GM21528 (cell line): Measurements from ENCODE around the gene PGAM1.
"Not testable (repeated sequence)": the region's sequence is repeated elsewhere in the genome, so short reads cannot be mapped to it uniquely, and the experiment has no call there.

Experiments used
- ATAC-seq: cut with Tn5 transposase; IDR thresholded peaks from one replicate; pipeline ENCODE4 v1.9.1; 2021; ENCODE audit warnings: mild to moderate bottlenecking, moderate library complexity; ENCODE audit not compliant: unreplicated experiment, low FRiP score

The PGAM1 gene

DNA sequence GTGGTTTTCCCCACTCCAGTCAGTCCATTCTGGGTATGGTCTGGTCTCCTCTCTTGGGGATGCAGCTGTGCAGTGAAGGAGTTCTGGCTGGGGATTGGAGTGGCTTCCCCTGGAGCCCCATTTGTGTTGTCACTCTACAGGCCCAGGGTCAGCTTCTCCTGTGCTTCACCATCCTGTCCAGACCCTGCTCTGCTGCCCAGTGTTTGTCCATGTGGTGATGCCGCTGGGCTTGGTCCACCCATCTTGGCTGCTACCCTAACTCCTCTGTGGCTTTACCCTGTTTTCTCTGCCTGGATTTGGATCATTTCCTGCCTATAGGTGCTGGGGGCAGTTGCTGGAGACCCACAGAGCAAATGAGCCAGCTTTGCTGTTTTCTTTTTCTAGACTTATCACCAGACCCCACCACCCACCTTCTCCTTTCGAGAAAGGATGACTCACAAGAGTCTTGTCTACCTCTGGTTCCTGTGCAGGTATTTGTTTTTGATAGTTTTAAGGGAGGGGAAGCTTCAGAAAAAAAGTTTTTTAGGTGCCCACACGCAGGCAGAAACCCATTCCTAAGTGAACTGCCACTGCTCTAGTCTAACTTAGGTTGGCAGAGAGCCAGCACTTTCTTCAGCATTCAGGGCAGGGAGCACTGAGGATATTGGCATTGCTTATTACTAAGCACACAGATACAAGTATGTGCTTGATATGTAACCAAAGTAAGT is 28.5 kb downstream of the PGAM1 start:
- ATAC-seq, result no peak

DNA sequence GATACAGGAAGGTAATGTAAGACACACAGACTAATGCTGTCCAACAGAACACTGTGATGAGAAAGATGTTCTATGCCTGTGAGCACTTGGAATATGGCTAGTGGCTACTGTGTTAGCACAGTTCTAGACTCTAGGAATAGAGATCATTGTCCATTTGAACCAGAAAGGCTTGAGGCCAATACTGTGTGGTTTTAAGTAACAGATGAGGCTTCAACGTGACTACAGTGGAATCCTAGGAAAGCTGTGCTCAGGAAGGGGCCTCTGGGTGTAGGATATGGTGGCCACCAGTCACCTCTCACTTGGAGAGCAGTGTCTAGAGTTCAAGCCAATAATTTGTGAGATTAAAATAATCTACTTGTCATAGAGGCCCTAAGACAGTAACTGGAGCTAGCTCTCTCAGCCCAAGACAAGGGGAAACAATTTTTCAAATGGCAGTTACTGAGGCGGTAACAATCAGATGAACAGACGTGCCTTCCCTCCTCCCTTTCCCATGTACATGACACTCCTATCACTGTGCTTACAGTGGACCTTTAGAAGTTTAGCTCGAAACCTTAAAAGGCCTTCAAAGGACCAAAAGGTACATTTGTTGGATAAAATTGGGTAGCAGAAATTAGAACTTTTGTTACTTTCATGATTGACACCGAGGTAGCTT is 30.2 kb downstream of the PGAM1 start:
- no peak for ATAC-seq

DNA sequence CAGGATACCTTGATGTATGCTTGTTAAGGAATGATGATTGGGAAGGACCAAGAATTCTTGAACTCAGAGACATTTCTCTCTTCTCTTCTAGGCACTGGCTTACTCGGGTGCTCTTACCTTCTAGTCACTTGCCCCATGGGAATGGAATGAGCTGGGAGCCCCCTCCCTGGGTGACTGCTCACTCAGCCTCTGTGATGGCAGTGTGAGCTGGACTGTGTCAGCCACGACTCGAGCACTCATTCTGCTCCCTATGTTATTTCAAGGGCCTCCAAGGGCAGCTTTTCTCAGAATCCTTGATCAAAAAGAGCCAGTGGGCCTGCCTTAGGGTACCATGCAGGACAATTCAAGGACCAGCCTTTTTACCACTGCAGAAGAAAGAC is 30.7 kb downstream of the PGAM1 start:
- ATAC-seq, result no peak

DNA sequence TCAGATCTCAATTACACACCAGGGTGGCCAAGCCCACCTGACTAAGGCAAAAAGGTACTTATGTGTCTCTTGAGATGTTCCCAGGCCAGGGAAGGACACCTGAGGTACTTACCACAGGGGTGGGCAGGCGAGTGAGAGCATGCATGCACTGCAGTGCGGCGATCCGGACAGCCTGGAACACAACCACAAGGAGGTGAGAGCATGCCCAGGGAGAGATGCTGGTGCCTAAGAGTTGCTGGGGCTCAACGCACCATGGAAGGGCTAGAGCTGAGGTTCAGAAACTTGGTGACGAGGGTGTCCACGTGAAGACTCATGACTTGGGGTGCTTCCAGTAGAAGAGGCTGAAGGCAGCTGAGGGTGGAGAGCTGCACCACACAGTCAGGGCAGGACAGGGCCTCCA is 33.1 kb downstream of the PGAM1 start:
- ATAC-seq, result no peak

DNA sequence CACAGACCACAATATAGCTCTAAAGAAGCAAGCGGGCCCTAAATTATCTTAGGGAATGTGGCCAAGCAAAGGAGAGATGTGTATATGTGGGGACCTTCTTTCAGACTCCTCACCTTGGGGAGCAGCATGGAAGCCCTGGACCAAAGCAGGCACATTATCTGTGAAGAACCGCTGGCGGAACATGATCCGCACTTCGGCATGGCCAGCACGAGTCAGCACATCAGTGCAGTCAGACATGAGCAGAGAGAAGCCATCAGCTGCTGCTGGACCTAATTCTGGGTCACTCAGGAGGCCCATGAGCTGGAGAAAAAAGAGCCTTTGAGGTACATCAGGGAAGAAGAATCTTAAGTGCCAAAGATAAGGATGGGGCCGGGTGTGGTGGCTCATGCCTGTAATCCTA is 33.9 kb downstream of the PGAM1 start:
- no peak for ATAC-seq

DNA sequence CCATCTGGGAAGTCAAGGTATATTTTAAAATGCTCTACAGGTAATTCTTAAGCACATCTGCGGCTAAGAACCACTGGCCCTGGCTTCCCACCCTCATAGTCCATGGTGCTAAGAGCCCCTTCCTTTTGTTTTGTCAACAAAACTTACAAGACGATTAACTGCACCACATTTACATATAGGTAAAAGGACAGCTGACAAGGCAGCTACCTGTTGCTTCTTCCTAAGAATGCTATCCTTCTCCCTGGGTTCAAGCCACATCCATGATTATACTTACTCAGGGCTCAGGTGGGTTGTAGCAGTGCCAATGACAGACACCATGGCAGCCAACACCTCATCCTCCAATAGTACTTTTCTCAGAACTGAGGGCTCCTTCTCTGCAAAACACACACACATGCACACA is 36.3 kb downstream of the PGAM1 start:
- ATAC-seq, result no peak

DNA sequence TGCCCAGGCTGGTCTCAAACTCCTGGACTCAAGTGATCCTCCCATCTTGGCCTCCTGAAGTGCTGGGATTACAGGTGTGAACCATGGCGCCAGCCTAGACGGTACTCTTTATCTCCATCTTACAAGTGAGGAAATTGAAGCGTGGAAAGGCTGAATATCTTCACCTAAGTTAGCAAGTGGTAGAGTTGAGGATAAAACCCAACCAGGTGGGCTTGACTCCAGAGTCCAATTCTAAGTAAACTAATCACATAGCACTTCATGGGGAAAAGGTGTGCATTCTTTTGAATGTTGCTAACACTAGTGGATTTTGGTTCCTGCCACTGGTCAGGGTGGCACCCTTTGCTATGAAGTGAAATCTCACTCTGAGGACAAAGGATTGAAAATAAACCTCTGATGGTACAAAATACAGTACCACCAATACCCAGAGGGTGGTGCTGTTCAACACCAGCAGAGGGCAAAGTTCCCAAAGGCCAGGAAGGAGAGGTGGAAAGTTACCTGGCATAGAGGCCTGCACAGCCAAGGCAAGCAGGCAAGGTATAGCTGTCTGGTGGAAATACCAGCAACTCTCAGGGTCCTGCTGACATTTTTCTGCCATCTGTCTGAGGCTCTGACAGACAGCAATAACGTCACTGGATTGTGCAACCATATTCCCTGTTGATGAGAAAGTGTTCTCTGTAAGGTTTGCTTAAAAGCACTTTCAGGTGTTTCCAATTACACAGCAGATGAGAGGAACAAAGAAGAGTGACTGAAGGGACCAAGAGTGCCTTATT is 37.6 kb downstream of the PGAM1 start:
- ATAC-seq, result no peak

DNA sequence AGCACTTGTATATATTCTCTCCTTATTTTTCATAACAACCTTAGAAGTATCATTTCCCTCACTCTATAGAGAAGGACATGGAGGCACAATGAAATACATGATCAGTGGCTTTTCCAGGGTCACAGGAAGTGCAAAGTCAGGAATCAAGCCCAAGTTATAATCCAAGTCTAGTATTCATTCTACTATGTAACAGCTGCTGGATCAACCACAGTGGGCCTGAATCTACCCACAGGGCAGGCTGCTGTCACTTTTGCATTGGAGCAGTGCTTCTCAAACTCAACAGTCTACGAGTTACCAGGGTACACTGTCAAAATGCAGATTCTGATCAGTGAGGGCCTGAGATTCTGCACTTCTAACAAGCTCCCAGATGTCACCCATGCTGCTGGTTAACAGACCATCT is 38.2 kb downstream of the PGAM1 start:
- ATAC-seq, result no peak

DNA sequence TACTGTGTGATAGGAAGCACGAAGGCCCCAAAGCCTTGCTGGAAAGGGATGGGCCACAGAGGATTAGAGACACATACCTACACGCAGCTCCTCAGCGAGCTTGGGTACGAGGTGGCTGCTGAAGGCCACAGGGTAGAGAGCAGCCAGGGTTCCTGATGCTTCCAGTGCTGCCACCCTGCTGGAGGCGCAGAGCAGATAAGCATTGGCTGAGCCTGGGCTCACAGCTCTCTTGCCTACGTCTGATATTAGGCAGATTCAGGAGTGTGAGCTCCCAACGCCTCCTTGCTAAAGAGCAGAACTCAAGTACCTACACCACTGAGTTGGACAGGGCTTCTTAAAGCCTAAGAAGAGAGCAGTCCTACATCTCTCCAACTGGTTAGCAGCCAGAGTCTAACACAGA is 40.0 kb downstream of the PGAM1 start:
- ATAC-seq, result no peak

DNA sequence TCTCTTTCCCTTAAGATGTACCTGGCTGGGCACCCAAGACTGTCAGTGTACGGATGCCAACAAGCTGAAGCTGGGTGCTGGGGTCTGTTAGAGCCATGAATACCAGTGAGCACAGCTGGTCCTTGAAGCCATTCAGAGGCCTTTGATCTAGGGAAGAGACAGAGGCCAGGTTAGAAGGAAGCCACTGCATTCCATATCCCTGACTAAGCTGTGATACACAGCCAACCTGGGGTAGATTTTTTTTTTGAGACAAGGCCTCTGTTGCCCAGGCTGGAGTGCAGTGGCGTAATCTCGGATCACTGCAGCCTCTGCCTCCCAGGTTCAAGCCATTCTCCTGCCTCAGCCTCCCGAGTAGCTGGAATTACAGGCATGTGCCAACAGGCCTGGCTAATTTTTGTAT is 40.8 kb downstream of the PGAM1 start:
- no peak for ATAC-seq

DNA sequence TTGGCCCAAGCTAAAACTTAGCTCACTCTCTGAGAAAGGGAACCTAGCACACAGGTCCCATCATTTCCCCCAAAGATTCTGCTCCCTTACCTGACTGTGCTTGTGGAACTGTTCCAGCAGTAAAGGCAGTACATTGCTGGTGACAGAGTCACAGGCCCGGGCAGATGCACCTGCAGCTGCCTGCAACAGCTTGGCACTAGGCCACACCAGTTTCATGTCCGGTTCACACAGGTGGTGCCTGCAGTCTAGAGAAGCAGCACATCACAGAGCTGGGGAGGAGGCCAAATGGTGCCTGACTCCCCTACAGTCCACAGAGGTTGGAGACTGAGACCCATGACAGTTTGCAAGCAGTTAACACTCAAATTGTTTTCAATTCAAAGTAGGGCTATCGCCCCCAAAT is 42.2 kb downstream of the PGAM1 start:
- no peak for ATAC-seq

DNA sequence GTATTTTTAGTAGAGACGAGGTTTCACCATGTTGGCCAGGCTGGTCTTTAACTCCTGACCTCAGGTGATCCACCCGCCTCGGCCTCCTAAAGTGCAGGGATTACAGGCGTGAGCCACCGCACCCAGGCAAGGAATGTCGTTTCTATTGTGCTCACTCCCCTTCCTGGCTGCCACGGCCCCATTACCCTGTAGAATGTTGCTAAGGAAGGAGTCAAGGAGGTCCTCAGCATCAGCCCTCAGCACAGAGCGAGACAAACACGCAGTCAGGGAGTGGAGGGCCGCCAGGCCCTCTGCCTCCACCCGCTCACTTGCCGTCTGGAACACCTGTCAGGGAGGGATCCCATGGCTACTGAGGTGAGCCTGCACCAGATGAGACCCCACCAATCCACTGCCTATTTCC is 42.8 kb downstream of the PGAM1 start:
- not testable (repeated sequence) for ATAC-seq

DNA sequence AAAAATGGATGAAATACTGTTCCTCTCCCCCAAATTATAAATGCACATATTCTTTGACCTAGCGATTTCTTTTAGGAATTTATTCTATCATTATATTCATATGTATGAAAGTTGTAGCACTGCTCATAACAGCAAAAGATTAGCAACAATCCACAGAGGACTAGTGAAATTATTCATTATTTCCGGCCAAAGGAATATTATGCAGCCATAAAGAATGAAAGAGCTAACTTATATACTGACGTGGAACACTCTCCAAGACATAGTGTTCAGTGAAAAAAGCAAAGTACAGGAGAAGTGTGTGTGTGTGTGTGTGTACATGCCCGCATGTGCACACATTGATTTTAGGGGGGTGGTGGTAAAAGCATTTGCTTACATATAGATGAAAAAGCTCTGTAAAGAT is 48.9 kb downstream of the PGAM1 start:
- ATAC-seq, result no peak

DNA sequence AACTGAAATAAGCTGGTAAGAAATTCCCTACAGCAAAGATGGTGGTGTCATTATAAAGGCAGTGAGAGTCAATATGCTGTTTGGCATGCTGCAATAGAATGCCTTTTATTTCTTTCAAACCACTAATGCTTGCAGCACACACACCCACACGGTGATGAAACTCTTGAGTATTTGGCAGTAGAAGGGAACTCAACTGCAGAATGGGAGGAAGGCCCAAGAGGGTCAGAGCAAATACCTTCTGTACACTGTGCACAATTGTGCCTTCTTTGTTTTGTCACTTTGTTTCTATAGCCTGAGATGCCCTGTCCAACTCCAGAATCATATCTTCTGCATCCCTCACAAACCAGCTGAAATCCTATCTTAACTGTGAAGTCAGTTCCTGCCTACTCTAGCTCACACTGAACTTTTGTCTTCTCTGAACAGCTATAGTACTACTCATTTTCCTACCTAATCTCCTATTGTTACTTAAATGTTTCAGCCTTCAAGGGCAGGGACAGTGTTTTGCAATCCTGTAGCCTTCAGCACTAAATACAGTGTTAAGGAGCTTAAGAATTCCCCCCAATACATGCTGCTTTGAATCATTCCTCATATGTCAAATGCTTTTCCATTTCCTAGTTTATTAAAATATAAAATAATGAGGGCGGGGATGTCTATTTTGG is 50.1 kb downstream of the PGAM1 start:
- no peak for ATAC-seq

DNA sequence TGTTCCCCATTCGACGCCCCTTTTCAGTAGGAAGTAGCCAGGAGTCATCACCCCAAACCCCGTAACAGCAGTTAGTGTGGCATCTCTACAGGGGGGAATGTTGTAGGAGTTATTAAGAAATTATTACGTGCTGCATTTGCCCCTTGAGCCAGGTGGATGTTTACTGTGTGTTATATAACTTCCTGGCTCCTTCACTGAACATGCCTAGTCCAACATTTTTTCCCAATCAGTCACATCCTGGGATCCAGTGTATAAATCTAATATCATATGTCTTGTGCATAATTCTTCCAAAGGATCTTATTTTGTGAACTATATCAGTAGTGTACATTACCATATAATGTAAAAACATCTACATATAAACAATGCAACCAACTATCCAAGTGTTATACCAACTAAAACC is 53.4 kb downstream of the PGAM1 start:
- not testable (repeated sequence) for ATAC-seq

DNA sequence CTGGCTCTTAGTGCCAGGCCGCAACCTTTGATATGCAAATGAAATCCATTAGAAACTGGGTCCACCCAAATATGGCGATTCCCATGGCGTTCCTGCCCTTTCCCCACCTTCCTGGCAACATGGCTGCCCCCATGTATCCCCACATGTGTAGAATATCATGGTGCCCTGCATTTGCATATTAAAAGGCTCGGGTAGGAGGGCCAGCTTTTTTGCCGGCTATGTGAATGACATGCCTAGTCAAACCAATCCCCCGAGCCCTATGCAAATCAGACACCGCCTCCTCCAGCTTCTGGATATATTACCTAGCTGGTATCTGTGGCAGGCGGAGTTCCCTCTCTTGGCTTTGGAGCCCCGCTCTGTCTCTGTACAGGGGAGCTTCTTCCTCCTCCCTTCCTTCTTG is 53.9 kb downstream of the PGAM1 start:
- ATAC-seq, result no peak

DNA sequence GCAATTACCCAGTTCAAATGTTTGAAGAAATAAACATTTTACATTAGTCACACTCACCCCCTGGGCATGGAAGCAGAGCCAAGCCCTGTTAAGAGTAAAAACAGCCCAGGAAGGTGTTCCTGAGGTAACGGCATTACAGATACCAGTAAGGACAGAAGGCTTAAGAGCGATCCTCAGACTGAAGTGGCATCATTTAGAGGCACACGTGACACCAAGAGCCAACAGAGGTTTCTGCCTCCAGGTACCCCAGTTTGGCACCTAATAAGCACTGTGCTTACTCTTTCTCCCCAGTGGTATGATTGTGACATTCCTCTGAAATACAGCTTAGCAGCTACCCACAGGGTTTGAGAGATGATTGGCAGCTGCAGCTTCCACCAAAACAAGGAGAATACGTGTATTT is 55.1 kb downstream of the PGAM1 start:
- ATAC-seq, result no peak

DNA sequence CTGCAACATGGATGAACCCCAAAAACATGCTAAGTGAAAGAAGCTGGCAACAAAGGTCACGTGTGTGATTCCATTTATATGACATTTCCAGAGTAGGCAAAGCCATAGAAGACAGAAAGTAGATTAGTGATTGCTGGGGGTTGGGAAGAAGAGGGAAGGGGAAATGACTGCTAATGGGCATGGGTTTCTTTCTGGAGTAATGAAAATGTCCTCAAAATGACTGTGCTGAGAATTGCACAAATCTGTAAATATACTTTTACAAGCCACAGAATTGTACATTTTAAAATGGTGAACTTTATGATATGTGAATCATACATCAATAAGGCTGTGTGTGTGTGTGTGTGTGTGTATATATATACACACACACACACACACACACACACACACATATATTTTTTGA is 56.4 kb downstream of the PGAM1 start:
- no peak for ATAC-seq
